HL-60 (cell line): Measurements from ENCODE around the gene KCNC1.

ENCODE experiments used
- CTCF ChIP-seq: IDR thresholded peaks from one replicate; pipeline ENCODE4 v1.5.1; 2011; ENCODE audit warnings: low read length, control low read depth, inconsistent platforms; ENCODE audit not compliant: insufficient read depth
- GABPA ChIP-seq: IDR thresholded peaks from 2 replicates; pipeline ENCODE4 v1.6.1; 2012; ENCODE audit warnings: low read depth
- POLR2AphosphoS5 ChIP-seq: IDR thresholded peaks from 2 replicates; pipeline ENCODE4 v1.6.1; 2012; ENCODE audit warnings: low read depth
- REST ChIP-seq: IDR thresholded peaks from 2 replicates; pipeline ENCODE4 v1.6.1; 2012; ENCODE audit warnings: low read depth; ENCODE audit not compliant: insufficient replicate concordance
- SPI1 ChIP-seq: IDR thresholded peaks from 2 replicates; pipeline ENCODE4 v1.6.1; 2012; ENCODE audit warnings: low read depth, mild to moderate bottlenecking, borderline replicate concordance

- TF ChIP-seq CTCF: no peak
- no peak for TF ChIP-seq REST
- no peak for TF ChIP-seq POLR2AphosphoS5
- no peak for TF ChIP-seq SPI1
- TF ChIP-seq GABPA: no peak
These were observed 17.0 kb downstream of the KCNC1 start for GRCh38 chr11:17751558-17751957.
